CD4-positive, alpha-beta memory T cell (primary cell): ENCODE data around the gene ECEL1. TPM values are rescaled to one million over a fixed set of nuclear protein-coding genes. Genes with fewer than 3 reads are reported as not detected.
A peak's percentile ranks its signal among the peaks of the same experiment; 100 is the strongest.
"Not testable (repeated sequence)": the region's sequence is repeated elsewhere in the genome, so short reads cannot be mapped to it uniquely, and the experiment has no call there.

ENCODE experiments used
- CTCF ChIA-PET: fragments of 350-600 bp; sonication (Branson Sonifier 250); formaldehyde crosslinking; loops from one replicate; lab custom pipeline; 2021; ENCODE audit warnings: inconsistent platforms; ENCODE audit not compliant: partially characterized antibody; lab: Charles Lee
- POLR2A ChIA-PET: fragments of 350-600 bp; sonication (Branson Sonifier 250); formaldehyde crosslinking; loops from one replicate; lab custom pipeline; 2021; ENCODE audit not compliant: partially characterized antibody; lab: Charles Lee
- DNase-seq, 5 donors: peaks; one replicate each; pipeline versions ENCODE4 v3.0.0 to v3.0.0-alpha.2; 2020 to 2022; ENCODE audit warnings: mixed read lengths in 1 of 5
- H3K27ac ChIP-seq: one replicate; pipeline ENCODE4 v1.7.0; 2013; ENCODE audit warnings: low read depth, low read length
- H3K27me3 ChIP-seq: 2 replicates; pipeline ENCODE4 v1.7.0; 2013; ENCODE audit warnings: mild to moderate bottlenecking, low read length, moderate library complexity; ENCODE audit not compliant: insufficient read depth
- H3K36me3 ChIP-seq: 2 replicates; pipeline ENCODE4 v1.7.0; 2013; ENCODE audit warnings: mild to moderate bottlenecking, low read length, moderate library complexity; ENCODE audit not compliant: insufficient read depth
- H3K4me1 ChIP-seq: 2 replicates; pipeline ENCODE4 v1.7.0; 2013; ENCODE audit warnings: mild to moderate bottlenecking, low read length, moderate library complexity; ENCODE audit not compliant: insufficient read depth
- H3K4me3 ChIP-seq, 2 donors: one replicate each; pipeline ENCODE4 v1.7.0; 2013; ENCODE audit warnings: low read length in 2 of 2, mild to moderate bottlenecking in 1 of 2
- H3K9me3 ChIP-seq, 2 donors: one replicate each; pipeline ENCODE4 v1.7.0; 2013; ENCODE audit warnings: low read length in 2 of 2, control low read depth in 1 of 2; ENCODE audit not compliant: control insufficient read depth in 1 of 2
- H3K27ac Mint-ChIP-seq, 7 donors: one replicate each; pipeline ENCODE4 v1.8.0; 2020 to 2021; ENCODE audit warnings: mixed read lengths in 7 of 7, mild to moderate bottlenecking in 6 of 7, inconsistent platforms in 3 of 7, moderate library complexity in 3 of 7
- H3K27me3 Mint-ChIP-seq, 2 donors: one replicate each; pipeline ENCODE4 v1.8.0; 2020 to 2021; ENCODE audit warnings: mixed read lengths in 2 of 2
- H3K36me3 Mint-ChIP-seq, 2 donors: one replicate each; pipeline ENCODE4 v1.8.0; 2020 to 2021; ENCODE audit warnings: mixed read lengths in 2 of 2, inconsistent platforms in 1 of 2, mild to moderate bottlenecking in 1 of 2
- H3K4me1 Mint-ChIP-seq, 4 donors: one replicate each; pipeline ENCODE4 v1.8.0; 2020 to 2021; ENCODE audit warnings: mixed read lengths in 4 of 4, mild to moderate bottlenecking in 1 of 4
- H3K4me3 Mint-ChIP-seq, 8 donors: one replicate each; pipeline ENCODE4 v1.8.0; 2020 to 2021; ENCODE audit warnings: mixed read lengths in 8 of 8, mild to moderate bottlenecking in 7 of 8, moderate library complexity in 6 of 8, inconsistent platforms in 3 of 8
- H3K9me3 Mint-ChIP-seq, 8 donors: one replicate each; pipeline ENCODE4 v1.8.0; 2020 to 2021; ENCODE audit warnings: mixed read lengths in 8 of 8, mild to moderate bottlenecking in 5 of 8, inconsistent platforms in 3 of 8, moderate library complexity in 1 of 8
- intact Hi-C: fragments of 100-400 bp; cut with micrococcal nuclease; formaldehyde crosslinking; loops from one replicate; pipeline ENCODE4 v1.15.1; 2023
- polyA plus RNA-seq, 2 donors: library from polyadenylated mRNA; unstranded; fragments of 300-500 nt; fragmentation: Illumina TruSeq; gene quantifications; one replicate each; pipeline ENCODE4 v1.2.3, GENCODE V29; 2021
- total RNA-seq, 2 experiments: library from RNA; stranded (reverse); gene quantifications; one replicate each; pipeline ENCODE4 v1.2.3, GENCODE V29; 2021

ECEL1 gene
- total and polyA plus RNA-seq, 4 experiments from 2014 or later = not detected

DNA sequence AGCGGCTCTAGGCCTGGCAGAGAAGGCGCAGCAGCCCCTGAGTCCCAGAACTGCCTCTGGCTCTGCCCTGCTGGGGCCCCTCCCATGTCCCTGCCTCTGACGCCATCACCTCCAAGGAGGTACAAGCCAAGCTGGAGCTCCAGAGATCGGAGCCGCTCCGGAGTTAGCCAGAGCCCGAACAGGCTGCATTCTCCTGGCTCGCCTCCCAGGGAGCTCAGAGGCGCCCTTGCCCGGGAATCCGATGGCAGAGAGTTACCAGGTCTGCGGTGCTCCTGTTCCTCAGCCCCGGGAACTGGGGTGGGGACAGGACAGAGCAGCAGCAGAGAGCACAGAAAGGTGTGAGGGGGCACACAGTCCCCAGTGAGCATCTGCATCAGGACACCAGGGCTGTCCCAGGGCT, 44.6 kb downstream of the ECEL1 start:
- intact Hi-C loops, POLR2A ChIA-PET, H3K9me3 Mint-ChIP-seq, H3K27me3 ChIP-seq, H3K9me3 ChIP-seq, H3K27ac ChIP-seq, H3K4me1 ChIP-seq, H3K27ac Mint-ChIP-seq, H3K4me1 Mint-ChIP-seq, DNase-seq, H3K27me3 Mint-ChIP-seq, H3K4me3 ChIP-seq, H3K36me3 ChIP-seq, H3K4me3 Mint-ChIP-seq, H3K36me3 Mint-ChIP-seq: not testable (repeated sequence)
- CTCF ChIA-PET = interaction anchor here (0.9 kb wide), 1 partner anchor 564 kb away, joined by 3 read pairs; no protein-coding TSS in a partner anchor

DNA sequence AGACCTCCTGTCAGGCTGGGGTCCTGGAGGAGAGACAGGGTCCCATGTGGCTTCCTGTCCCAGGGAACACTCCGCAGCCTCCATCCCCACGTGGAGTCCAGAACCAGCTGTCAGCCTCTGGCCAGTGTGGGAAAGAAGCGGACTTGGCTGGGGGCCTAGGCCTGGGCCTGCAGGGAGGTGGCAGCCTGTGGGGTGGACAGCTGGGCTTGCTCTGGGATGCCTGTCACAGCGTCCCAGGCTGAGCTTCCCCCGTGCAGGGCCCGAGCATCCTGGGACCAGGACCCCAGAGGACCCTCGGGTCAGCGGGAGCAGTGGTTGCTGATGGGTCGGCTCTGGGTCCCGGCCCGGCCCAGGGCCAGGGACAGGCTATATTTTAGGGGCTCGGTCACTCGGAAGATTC, 45.2 kb downstream of the ECEL1 start:
- H3K9me3 Mint-ChIP-seq, H3K27me3 Mint-ChIP-seq, H3K36me3 Mint-ChIP-seq, H3K4me3 Mint-ChIP-seq, H3K27ac ChIP-seq, H3K9me3 ChIP-seq, H3K27me3 ChIP-seq, H3K4me1 Mint-ChIP-seq, H3K36me3 ChIP-seq, H3K4me1 ChIP-seq, H3K27ac Mint-ChIP-seq, DNase-seq, POLR2A ChIA-PET, H3K4me3 ChIP-seq, intact Hi-C loops: not testable (repeated sequence)
- CTCF ChIA-PET = interaction anchor here (0.9 to 3.9 kb wide), 2 partner anchors 535 to 563 kb away, joined by 3 to 33 read pairs; no protein-coding TSS in a partner anchor

DNA sequence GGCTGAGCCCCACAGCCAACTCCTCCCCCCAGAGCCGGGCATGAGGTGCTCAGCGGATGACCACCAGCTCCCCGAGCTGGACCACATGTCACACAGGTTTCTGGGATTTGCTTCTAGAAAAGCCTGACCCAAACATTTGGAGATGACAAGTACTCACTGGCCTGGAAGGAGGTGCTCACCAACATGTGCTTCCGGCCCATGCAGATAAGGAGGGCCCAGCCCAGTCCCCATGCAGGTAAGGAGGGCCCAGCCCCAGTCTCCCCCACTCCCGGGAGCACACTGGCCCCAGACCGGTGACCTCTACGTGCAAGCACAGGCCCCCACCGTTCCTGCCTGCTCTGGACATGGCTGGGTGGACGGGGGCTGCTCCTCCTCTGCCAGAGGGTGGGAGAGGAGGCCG, 45.7 kb downstream of the ECEL1 start:
- H3K36me3 Mint-ChIP-seq, H3K27ac Mint-ChIP-seq, H3K27me3 Mint-ChIP-seq, H3K9me3 Mint-ChIP-seq, H3K4me1 ChIP-seq, POLR2A ChIA-PET, H3K9me3 ChIP-seq, DNase-seq, H3K4me1 Mint-ChIP-seq, H3K36me3 ChIP-seq, H3K27ac ChIP-seq, H3K4me3 Mint-ChIP-seq, H3K4me3 ChIP-seq, H3K27me3 ChIP-seq: not testable (repeated sequence)
- CTCF ChIA-PET = interaction anchor here (3.9 kb wide), 1 partner anchor 534 kb away, joined by 33 read pairs; no protein-coding TSS in a partner anchor
- intact Hi-C loops = loop anchor here (2.0 kb wide), 1 partner anchor 107 kb away; no protein-coding TSS in a partner anchor

DNA sequence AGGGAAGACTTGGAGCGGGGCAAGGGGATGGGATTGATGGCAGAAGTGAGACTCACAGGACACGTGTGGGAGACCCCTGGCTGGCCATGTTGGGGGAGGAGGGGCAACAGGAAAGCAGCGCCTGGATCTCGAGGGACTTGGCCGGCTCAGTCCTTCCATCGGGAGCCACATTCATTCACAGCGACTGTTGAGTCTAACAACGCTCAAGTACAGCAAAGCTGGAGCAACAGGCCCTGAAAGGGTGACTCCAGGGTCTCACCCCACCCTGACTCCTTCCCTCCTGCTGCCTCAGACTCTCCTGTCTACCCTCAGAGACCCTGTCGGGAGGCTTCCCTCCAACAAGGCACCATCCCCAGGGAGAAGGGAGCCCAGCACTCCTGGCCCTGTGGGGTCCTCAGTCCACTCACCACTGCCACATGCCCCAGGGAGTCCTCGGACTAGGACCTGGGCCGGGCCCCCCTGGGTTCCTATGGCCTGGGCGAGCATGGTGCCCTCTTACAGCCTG, 46.4 kb downstream of the ECEL1 start:
- peaks cover 0 to 1% (median 0%) of the 10 kb centered on the region in 8 donors for H3K9me3 Mint-ChIP-seq
- H3K4me3 Mint-ChIP-seq = no peak overlapping the region
- H3K27ac ChIP-seq = no peak overlapping the region
- H3K27me3 Mint-ChIP-seq = peaks cover 3 to 5% of the 10 kb centered on the region in 2 donors
- H3K4me1 ChIP-seq = no peaks in the 10 kb centered on the region
- no peaks in the 10 kb centered on the region for H3K36me3 Mint-ChIP-seq
- no peaks in the 10 kb centered on the region for H3K27me3 ChIP-seq
- H3K4me3 ChIP-seq = no peak overlapping the region
- peaks cover 2 to 6% (median 4%) of the 10 kb centered on the region in 4 donors for H3K4me1 Mint-ChIP-seq
- H3K9me3 ChIP-seq = no peaks in the 10 kb centered on the region
- H3K36me3 ChIP-seq = no peaks in the 10 kb centered on the region
- POLR2A ChIA-PET = no interaction called here
- H3K27ac Mint-ChIP-seq = no peak overlapping the region
- DNase-seq = no peak
- CTCF ChIA-PET = interaction anchor here (0.6 to 3.9 kb wide), 5 partner anchors 13 to 589 kb away, joined by 3 to 33 read pairs (median 6); no protein-coding TSS in a partner anchor
- intact Hi-C loops = loop anchor here (2.0 kb wide), 1 partner anchor 106 kb away; no protein-coding TSS in a partner anchor

DNA sequence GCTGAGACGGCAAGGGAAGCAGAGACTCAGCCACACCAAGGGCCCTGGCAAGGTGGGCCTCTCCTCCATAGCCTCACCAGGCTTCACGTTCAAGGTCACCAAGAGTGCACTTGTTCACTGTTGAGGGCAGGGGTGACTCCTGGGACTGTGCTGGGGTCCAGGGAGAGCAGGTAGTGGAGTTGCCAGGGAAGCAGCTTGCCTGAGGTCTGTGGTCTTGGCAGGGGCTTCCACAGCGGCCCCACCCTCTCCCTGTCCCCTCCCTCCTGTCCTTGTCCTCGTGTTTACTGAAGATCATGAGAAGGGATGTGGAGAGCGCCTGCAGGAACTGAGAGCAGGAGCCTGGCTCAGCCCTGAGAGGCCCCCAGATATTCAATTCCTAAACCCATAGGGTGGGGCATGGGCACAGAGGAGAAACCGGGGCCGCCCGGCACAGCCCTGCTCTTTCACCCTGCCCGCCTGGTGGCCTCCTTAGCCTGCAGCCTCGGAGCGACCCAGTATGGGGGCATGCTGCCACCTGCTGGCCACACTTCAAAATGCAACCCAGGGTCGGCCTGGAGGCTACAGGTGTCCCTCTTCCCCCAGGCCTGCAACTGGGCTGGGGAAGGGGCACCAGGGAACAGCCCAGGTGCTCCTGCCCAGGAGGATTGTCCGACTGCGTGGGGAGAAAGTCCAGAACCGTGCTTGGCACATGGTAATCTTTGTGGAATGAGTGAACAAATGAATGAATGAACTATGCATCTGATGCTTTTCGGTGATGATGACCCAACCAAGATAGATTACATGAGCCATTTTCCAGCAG, 47.2 kb downstream of the ECEL1 start:
- H3K36me3 ChIP-seq, H3K9me3 Mint-ChIP-seq, H3K9me3 ChIP-seq, H3K36me3 Mint-ChIP-seq, H3K4me3 ChIP-seq, POLR2A ChIA-PET, H3K27me3 ChIP-seq, H3K4me1 ChIP-seq, H3K4me1 Mint-ChIP-seq, H3K27ac ChIP-seq, H3K27me3 Mint-ChIP-seq: not testable (repeated sequence)
- DNase-seq = peak; percentile 70 to 85 (median 80)
- intact Hi-C loops = loop anchor here (1.0 to 2.0 kb wide), 3 partner anchors 106 to 540 kb away; no protein-coding TSS in a partner anchor
- CTCF ChIA-PET = interaction anchor here (0.6 to 3.9 kb wide), 10 partner anchors 8 to 588 kb away, joined by 3 to 33 read pairs (median 4); no protein-coding TSS in a partner anchor
- Mint-ChIP-seq H3K27ac (peak overlapping the region in 1 of 7 donors; percentile 61), H3K4me3 (peak overlapping the region in 6 of 8 donors; percentile 7 to 58 (median 51))

DNA sequence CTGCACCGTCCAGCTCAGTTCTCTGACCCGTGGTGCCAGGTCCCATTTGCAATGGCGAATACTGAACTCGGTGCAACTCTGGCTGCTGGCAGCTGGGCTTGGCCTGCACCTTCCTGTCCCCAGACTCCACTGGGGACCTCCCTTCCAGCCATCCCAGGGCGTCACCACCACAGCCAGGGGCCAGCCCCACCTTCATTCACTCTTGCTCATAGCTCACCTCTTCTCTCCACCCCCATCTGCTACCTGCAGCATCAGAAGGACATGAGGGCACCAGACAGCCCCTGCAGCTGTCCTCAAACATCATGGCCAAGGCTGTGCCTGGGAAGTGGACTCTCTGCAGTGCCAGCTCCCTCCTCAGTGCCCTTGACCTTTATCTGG, 47.9 kb downstream of the ECEL1 start:
- H3K4me3 Mint-ChIP-seq = no peak overlapping the region
- ChIA-PET POLR2A (no interaction called here), CTCF (interaction anchor here (1.1 to 3.9 kb wide), 13 partner anchors 8 to 538 kb away, joined by 3 to 33 read pairs (median 3); no protein-coding TSS in a partner anchor)
- no peaks in the 10 kb centered on the region for H3K27me3 ChIP-seq
- H3K36me3 ChIP-seq = no peaks in the 10 kb centered on the region
- no peak overlapping the region for H3K4me3 ChIP-seq
- no peak overlapping the region for H3K27ac Mint-ChIP-seq
- H3K9me3 Mint-ChIP-seq = peaks cover 0 to 1% (median 0%) of the 10 kb centered on the region in 8 donors
- no peaks in the 10 kb centered on the region for H3K36me3 Mint-ChIP-seq
- peaks cover 3 to 5% of the 10 kb centered on the region in 2 donors for H3K27me3 Mint-ChIP-seq
- H3K9me3 ChIP-seq = no peaks in the 10 kb centered on the region
- H3K27ac ChIP-seq = no peak overlapping the region
- intact Hi-C loops = loop anchor here (1.0 to 2.0 kb wide), 3 partner anchors 105 to 539 kb away; no protein-coding TSS in a partner anchor
- peak in 1 of 5 donors; percentile 8 for DNase-seq
- H3K4me1 ChIP-seq = no peaks in the 10 kb centered on the region
- peaks cover 2 to 6% (median 4%) of the 10 kb centered on the region in 4 donors for H3K4me1 Mint-ChIP-seq
